Activated CD8-positive, alpha-beta T cell treated with anti-CD3 and anti-CD28 coated beads, Interleukin-2, amount 10 ng/mL, durations not matched to agents 7 days and 5 days (primary cell): Measurements from ENCODE around the gene CEP43. TPM values are rescaled to one million over a fixed set of nuclear protein-coding genes. Genes with fewer than 3 reads are reported as not detected.
A peak's percentile ranks its signal among the peaks of the same experiment; 100 is the strongest.

Experiments used
- ATAC-seq: fragments of 150-1000 bp; cut with Tn5 transposase; one replicate; pipeline ENCODE4 v1.10.0; 2021; ENCODE audit warnings: moderate library complexity
- CTCF ChIA-PET: fragments of 350-600 bp; sonication (Branson Sonifier 250); formaldehyde crosslinking; loops from one replicate; lab custom pipeline; 2021; ENCODE audit warnings: antibody characterized with exemption; lab: Charles Lee
- POLR2A ChIA-PET: fragments of 350-600 bp; sonication (Branson Sonifier 250); formaldehyde crosslinking; loops from one replicate; lab custom pipeline; 2021; ENCODE audit warnings: antibody characterized with exemption; lab: Charles Lee
- DNase-seq: peaks from one replicate; pipeline ENCODE4 v3.0.0-alpha.2; 2020
- H3K27ac Mint-ChIP-seq: one replicate; pipeline ENCODE4 v1.8.0; 2021; ENCODE audit warnings: mild to moderate bottlenecking, mixed read lengths
- H3K27me3 Mint-ChIP-seq: one replicate; pipeline ENCODE4 v1.8.0; 2021; ENCODE audit warnings: low read depth, mixed read lengths
- H3K36me3 Mint-ChIP-seq: one replicate; pipeline ENCODE4 v1.8.0; 2021; ENCODE audit warnings: low read depth, mixed read lengths
- H3K4me1 Mint-ChIP-seq: one replicate; pipeline ENCODE4 v1.8.0; 2021; ENCODE audit warnings: low read depth, mixed read lengths
- H3K4me3 Mint-ChIP-seq: one replicate; pipeline ENCODE4 v1.8.0; 2021; ENCODE audit warnings: mild to moderate bottlenecking, mixed read lengths
- H3K9me3 Mint-ChIP-seq: one replicate; pipeline ENCODE4 v1.8.0; 2022; ENCODE audit warnings: mixed read lengths; ENCODE audit not compliant: insufficient read depth
- total RNA-seq, 2 experiments: library from RNA; stranded (reverse); gene quantifications; one replicate each; pipeline ENCODE4 v1.2.3, GENCODE V29; 2021

CEP43 gene
- total RNA-seq, 2 experiments from 2014 or later: 25.6 to 28.1 TPM

- ATAC-seq: no peak
- Mint-ChIP-seq H3K4me3 (peak overlapping the region; percentile 82), H3K27me3 (no peaks in the 10 kb centered on the region), H3K4me1 (peaks cover 78% of the 10 kb centered on the region), H3K36me3 (peaks cover 21% of the 10 kb centered on the region), H3K9me3 (no peaks in the 10 kb centered on the region), H3K27ac (peak overlapping the region; percentile 66)
- ChIA-PET CTCF (interaction anchor here (0.8 to 4.3 kb wide), 4 partner anchors 31 to 180 kb away, joined by 3 to 30 read pairs (median 11); no protein-coding TSS in a partner anchor), POLR2A (interaction anchor here (0.7 to 1.1 kb wide), 3 partner anchors 19 to 44 kb away, joined by 3 to 4 read pairs (median 4); no protein-coding TSS in a partner anchor)
- peak; percentile 46 for DNase-seq
These were observed 43.9 kb upstream of the CEP43 start for GRCh38 chr6:166955121-166955864.

GRCh38 chr6:166955865-166956443, 43.2 kb upstream of the CEP43 start:
- peaks cover 15% of the 10 kb centered on the region for H3K36me3 Mint-ChIP-seq
- peak overlapping the region; percentile 95 for H3K27ac Mint-ChIP-seq
- no peaks in the 10 kb centered on the region for H3K27me3 Mint-ChIP-seq
- CTCF ChIA-PET: interaction anchor here (0.8 to 4.3 kb wide), 5 partner anchors 7 to 181 kb away, joined by 3 to 30 read pairs (median 5); no protein-coding TSS in a partner anchor
- ATAC-seq (peak; percentile 42), DNase-seq (peak; percentile 41)
- POLR2A ChIA-PET: interaction anchor here (0.6 to 2.0 kb wide), 8 partner anchors 10 to 173 kb away, joined by 3 to 18 read pairs (median 4); partner anchors contain the start of gene CEP43
- H3K9me3 Mint-ChIP-seq: no peaks in the 10 kb centered on the region
- H3K4me1 Mint-ChIP-seq: peaks cover 77% of the 10 kb centered on the region
- peak overlapping the region; percentile 82 for H3K4me3 Mint-ChIP-seq

- Mint-ChIP-seq H3K27ac (peak within 1 kb of the TSS; percentile 95), H3K9me3 (no peaks in the 10 kb centered on the region), H3K36me3 (peaks cover 14% of the 10 kb centered on the region), H3K27me3 (no peaks in the 10 kb centered on the region), H3K4me3 (peak within 1 kb of the TSS; percentile 82), H3K4me1 (peaks cover 71% of the 10 kb centered on the region)
- DNase-seq (peak; percentile 98), ATAC-seq (peak; percentile 85)
- ChIA-PET POLR2A (interaction anchor here (0.6 to 2.0 kb wide), 7 partner anchors 11 to 172 kb away, joined by 3 to 18 read pairs (median 3); partner anchors contain the start of gene CEP43), CTCF (interaction anchor here (1.0 to 4.3 kb wide), 6 partner anchors 8 to 182 kb away, joined by 3 to 30 read pairs (median 5); partner anchors contain the start of gene CEP43)
These were observed 42.6 kb upstream of the CEP43 start, which contains the start of gene RNASET2 for GRCh38 chr6:166956444-166957086. TSS of gene RNASET2 (minus strand) at chr6:166956550. CDS start at chr6:166956182, 368 bp downstream.

- ATAC-seq (peak; percentile 35), DNase-seq (peak; percentile 69)
- Mint-ChIP-seq H3K27ac (peak overlapping the region; percentile 95), H3K4me3 (peak overlapping the region; percentile 82), H3K36me3 (peaks cover 14% of the 10 kb centered on the region), H3K27me3 (no peaks in the 10 kb centered on the region), H3K9me3 (no peaks in the 10 kb centered on the region), H3K4me1 (peaks cover 66% of the 10 kb centered on the region)
- CTCF ChIA-PET: interaction anchor here (1.0 to 4.3 kb wide), 8 partner anchors 9 to 182 kb away, joined by 3 to 30 read pairs (median 5); partner anchors contain the start of gene CEP43
- POLR2A ChIA-PET: interaction anchor here (1.0 to 2.0 kb wide), 4 partner anchors 11 to 172 kb away, joined by 3 to 18 read pairs (median 4); partner anchors contain the start of gene CEP43
These were observed 42.0 kb upstream of the CEP43 start for GRCh38 chr6:166957087-166957804.

- ATAC-seq (no peak), DNase-seq (no peak)
- H3K9me3 Mint-ChIP-seq: no peaks in the 10 kb centered on the region
- ChIA-PET CTCF (interaction anchor here (1.3 to 3.2 kb wide), 4 partner anchors 30 to 183 kb away, joined by 4 to 16 read pairs (median 6); partner anchors contain the start of gene CEP43), POLR2A (interaction anchor here (2.0 to 3.1 kb wide), 2 partner anchors 41 kb away, joined by 16 to 18 read pairs; partner anchors contain the start of gene CEP43)
- no peaks in the 10 kb centered on the region for H3K27me3 Mint-ChIP-seq
- H3K27ac Mint-ChIP-seq: peak overlapping the region; percentile 95
- peaks cover 61% of the 10 kb centered on the region for H3K4me1 Mint-ChIP-seq
- peaks cover 17% of the 10 kb centered on the region for H3K36me3 Mint-ChIP-seq
- peak overlapping the region; percentile 82 for H3K4me3 Mint-ChIP-seq
These were observed 41.5 kb upstream of the CEP43 start for GRCh38 chr6:166957805-166958076.

GRCh38 chr6:166958926-166959861, 40.0 kb upstream of the CEP43 start:
- H3K9me3 Mint-ChIP-seq: no peaks in the 10 kb centered on the region
- ChIA-PET CTCF (interaction anchor here (1.1 kb wide), 1 partner anchor 30 kb away, joined by 9 read pairs; no protein-coding TSS in a partner anchor), POLR2A (interaction anchor here (0.6 to 3.1 kb wide), 2 partner anchors 40 to 52 kb away, joined by 3 to 16 read pairs; partner anchors contain the start of gene CEP43)
- peaks cover 47% of the 10 kb centered on the region for H3K4me1 Mint-ChIP-seq
- H3K4me3 Mint-ChIP-seq: peak overlapping the region; percentile 82
- peaks cover 19% of the 10 kb centered on the region for H3K36me3 Mint-ChIP-seq
- ATAC-seq (peak; percentile 8), DNase-seq (peak; percentile 69)
- H3K27ac Mint-ChIP-seq: peak overlapping the region; percentile 95
- H3K27me3 Mint-ChIP-seq: no peaks in the 10 kb centered on the region

GRCh38 chr6:166959911-166960608, 39.1 kb upstream of the CEP43 start:
- POLR2A ChIA-PET: interaction anchor here (0.6 to 3.1 kb wide), 3 partner anchors 31 to 53 kb away, joined by 3 to 16 read pairs (median 6); partner anchors contain the start of gene CEP43
- H3K27ac Mint-ChIP-seq: peak overlapping the region; percentile 95
- H3K4me3 Mint-ChIP-seq: no peak overlapping the region
- H3K27me3 Mint-ChIP-seq: no peaks in the 10 kb centered on the region
- peaks cover 42% of the 10 kb centered on the region for H3K4me1 Mint-ChIP-seq
- H3K36me3 Mint-ChIP-seq: peaks cover 18% of the 10 kb centered on the region
- DNase-seq (no peak), ATAC-seq (no peak)
- H3K9me3 Mint-ChIP-seq: peaks cover 4% of the 10 kb centered on the region
- CTCF ChIA-PET: interaction anchor here (1.1 kb wide), 1 partner anchor 30 kb away, joined by 9 read pairs; no protein-coding TSS in a partner anchor

GRCh38 chr6:166960609-166960978, 38.6 kb upstream of the CEP43 start:
- H3K36me3 Mint-ChIP-seq: peaks cover 15% of the 10 kb centered on the region
- peaks cover 4% of the 10 kb centered on the region for H3K9me3 Mint-ChIP-seq
- H3K27me3 Mint-ChIP-seq: no peaks in the 10 kb centered on the region
- ATAC-seq: no peak
- H3K4me3 Mint-ChIP-seq: no peak overlapping the region
- DNase-seq: no peak
- ChIA-PET CTCF (interaction anchor here (0.7 to 1.5 kb wide), 2 partner anchors 10 to 29 kb away, joined by 3 read pairs; no protein-coding TSS in a partner anchor), POLR2A (interaction anchor here (0.8 to 3.1 kb wide), 2 partner anchors 31 to 39 kb away, joined by 6 to 16 read pairs; partner anchors contain the start of gene CEP43)
- peak overlapping the region; percentile 95 for H3K27ac Mint-ChIP-seq
- peaks cover 38% of the 10 kb centered on the region for H3K4me1 Mint-ChIP-seq

GRCh38 chr6:166966268-166966667, 32.9 kb upstream of the CEP43 start:
- Mint-ChIP-seq H3K9me3 (peaks cover 25% of the 10 kb centered on the region), H3K4me1 (peaks cover 19% of the 10 kb centered on the region), H3K36me3 (peaks cover 56% of the 10 kb centered on the region), H3K27ac (no peak overlapping the region), H3K27me3 (no peaks in the 10 kb centered on the region), H3K4me3 (no peak overlapping the region)
- POLR2A ChIA-PET: no interaction called here
- ATAC-seq (no peak), DNase-seq (no peak)
- CTCF ChIA-PET: no interaction called here
